SJCRH30 (cell line): ENCODE data around the gene COMMD7. TPM values are rescaled to one million over a fixed set of nuclear protein-coding genes. Genes with fewer than 3 reads are reported as not detected.

Source experiments
- DNase-seq, 2 experiments: peaks; one replicate each; pipeline ENCODE4 v3.0.0-alpha.2; 2015 to 2020
- H3K27ac ChIP-seq: fragments of 250-450 bp; sonication (Bioruptor Pico); 2 replicates; pipeline ENCODE4 v1.5.1; 2020; ENCODE audit warnings: mild to moderate bottlenecking, moderate library complexity
- H3K27me3 ChIP-seq: fragments of 250-450 bp; sonication (Bioruptor Pico); 2 replicates; pipeline ENCODE4 v1.5.1; 2020; ENCODE audit warnings: mild to moderate bottlenecking, moderate library complexity
- H3K36me3 ChIP-seq: fragments of 250-450 bp; sonication (Bioruptor Pico); 2 replicates; pipeline ENCODE4 v1.5.1; 2020; ENCODE audit warnings: mild to moderate bottlenecking, moderate library complexity
- H3K4me1 ChIP-seq: fragments of 250-450 bp; sonication (Bioruptor Pico); 2 replicates; pipeline ENCODE4 v1.5.1; 2020; ENCODE audit warnings: mild to moderate bottlenecking, moderate library complexity
- H3K4me3 ChIP-seq: fragments of 250-450 bp; sonication (Bioruptor Pico); 2 replicates; pipeline ENCODE4 v1.5.1; 2020; ENCODE audit warnings: mild to moderate bottlenecking, moderate library complexity
- H3K9me3 ChIP-seq: fragments of 250-450 bp; sonication (Bioruptor Pico); replicated peaks from 2 replicates; pipeline ENCODE4 v1.5.1; 2020; ENCODE audit warnings: mild to moderate bottlenecking, moderate library complexity
- total RNA-seq: library from RNA; depleted of rRNA; stranded (reverse); fragments of >200 nt; shearing (Covaris generic); gene quantifications from 2 replicates; pipeline ENCODE4 v1.2.3, GENCODE V29; 2014; rRNA removed

COMMD7 gene
- 18.8 and 19.8 TPM in 2 replicates for total RNA-seq

DNA sequence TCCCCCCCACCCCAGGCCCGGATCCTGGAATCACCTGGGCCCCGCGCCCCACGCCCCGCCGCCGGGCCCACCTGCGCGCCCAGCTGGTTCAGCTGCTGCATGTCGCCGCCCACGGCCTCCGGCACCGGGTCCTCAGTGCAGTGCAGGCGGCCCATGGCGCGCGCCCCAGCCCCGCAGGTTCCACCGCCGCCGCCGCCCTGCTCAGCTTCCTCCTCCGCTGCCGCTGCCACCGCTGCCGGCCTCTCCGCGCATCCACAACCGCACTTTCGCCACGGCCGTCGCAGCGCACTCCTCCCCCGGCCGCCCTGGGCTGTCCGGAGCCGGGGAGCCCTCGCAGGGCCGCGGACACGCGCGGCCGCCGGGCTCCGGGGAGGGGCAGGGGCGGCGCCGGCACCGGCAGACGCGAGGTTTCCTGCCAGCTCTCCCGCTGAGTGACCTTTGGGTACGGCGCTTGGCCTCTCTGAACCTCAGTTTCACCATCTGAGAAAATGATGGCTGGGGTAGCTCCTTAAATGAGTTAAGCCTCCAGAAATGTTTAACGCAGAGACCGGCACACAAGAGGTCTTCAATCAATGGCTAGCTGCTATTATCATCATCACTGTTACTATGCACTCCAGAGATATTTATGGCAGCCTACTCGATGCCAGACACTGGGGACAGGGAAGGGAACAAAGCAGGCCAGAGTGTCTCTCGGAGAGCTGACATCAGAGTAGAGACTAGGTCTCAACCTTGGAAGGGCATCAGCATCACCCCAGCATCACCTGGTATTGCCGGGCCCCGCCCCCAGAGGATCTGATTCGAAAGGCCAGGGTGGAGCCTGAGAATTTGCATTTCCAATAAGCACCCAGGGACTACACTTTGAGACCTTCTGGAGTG, at the start of gene COMMD7:
Gene COMMD7 (minus strand): TSS at position 231 of the 876 bp plus-strand sequence. CDS start 76 bp downstream, at position 155.
- Histone ChIP-seq H3K36me3 (no peaks in the 10 kb centered on the region), H3K4me1 (peaks cover 4% of the 10 kb centered on the region; the same call in 1 of the 2 replicates), H3K9me3 (no peaks in the 10 kb centered on the region), H3K27me3 (peaks cover 6% of the 10 kb centered on the region; the same call in 1 of the 2 replicates), H3K27ac (no peak within 1 kb of the TSS), H3K4me3 (peak within 1 kb of the TSS; percentile 64)
- peak; percentile 50 to 61 for DNase-seq

DNA sequence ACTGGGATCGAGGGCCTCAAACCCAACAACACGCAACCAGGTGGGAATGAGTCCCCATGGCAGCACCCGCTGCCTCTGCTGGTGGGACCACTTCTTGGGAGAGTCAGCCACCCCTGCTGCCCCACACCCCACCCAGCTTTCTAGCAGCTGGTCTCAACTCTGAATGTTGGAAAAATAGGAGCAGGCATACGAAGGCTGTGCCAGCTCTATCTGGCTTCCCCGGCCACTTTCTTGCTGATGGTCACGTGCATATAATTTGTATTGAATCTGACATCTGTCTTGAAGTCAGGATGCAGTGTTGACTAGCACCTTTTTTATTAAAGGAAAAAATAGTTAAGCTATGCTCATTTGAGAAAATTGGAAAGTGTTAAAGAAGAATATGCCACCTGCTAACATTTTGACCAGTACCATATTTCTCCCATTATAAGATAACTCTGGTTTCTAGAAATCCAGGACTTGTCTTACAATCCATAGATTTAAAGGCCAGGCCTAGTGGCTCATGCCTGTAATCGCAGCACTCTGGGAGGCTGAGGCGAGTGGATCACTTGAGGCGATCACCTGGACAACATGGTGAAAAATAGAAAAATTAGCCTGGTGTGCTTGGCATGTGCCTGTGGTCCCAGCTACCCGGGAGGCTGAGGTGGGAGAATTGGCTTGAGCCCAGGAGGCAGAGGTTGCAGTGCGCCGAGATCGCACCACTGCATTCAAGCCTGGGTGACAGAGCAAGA, 49.6 kb upstream of the COMMD7 start:
- Histone ChIP-seq H3K4me3 (no peak overlapping the region), H3K27ac (peak overlapping the region; percentile 31)
- DNase-seq: peak in 1 of 2 experiments; percentile 9

GRCh38 chr20:32792316-32792715, 49.0 kb upstream of the COMMD7 start:
- peaks cover 55% of the 10 kb centered on the region for H3K4me1 ChIP-seq
- H3K9me3 ChIP-seq: no peaks in the 10 kb centered on the region
- no peak overlapping the region for H3K4me3 ChIP-seq
- peak; percentile 98 for DNase-seq
- H3K27me3 ChIP-seq: no peaks in the 10 kb centered on the region
- no peaks in the 10 kb centered on the region; the same call in 1 of the 2 replicates for H3K36me3 ChIP-seq
- H3K27ac ChIP-seq: peak overlapping the region; percentile 41

More for the DNA sequence above, 49.6 kb upstream of the COMMD7 start:
- no peaks in the 10 kb centered on the region for H3K9me3 ChIP-seq
- H3K36me3 ChIP-seq: no peaks in the 10 kb centered on the region; the same call in 1 of the 2 replicates
- no peaks in the 10 kb centered on the region for H3K27me3 ChIP-seq
- peaks cover 61% of the 10 kb centered on the region for H3K4me1 ChIP-seq

DNA sequence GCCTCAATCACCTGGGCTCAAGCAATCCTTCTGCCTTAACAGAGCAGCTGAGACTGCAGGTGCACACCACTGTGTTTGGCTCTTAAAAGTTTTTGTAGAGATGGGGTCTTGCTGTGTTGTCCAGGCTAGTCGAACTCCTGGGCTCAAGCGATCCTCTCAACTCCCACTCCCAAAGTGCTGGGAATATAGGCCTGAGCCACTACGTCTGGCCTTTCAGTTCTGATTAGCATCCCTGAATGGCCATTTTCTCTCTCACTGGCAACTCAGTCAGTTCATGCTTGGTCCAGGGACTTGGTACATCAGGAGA, 47.4 kb upstream of the COMMD7 start:
- Histone ChIP-seq H3K4me1 (peaks cover 39% of the 10 kb centered on the region), H3K36me3 (peaks cover 2% of the 10 kb centered on the region), H3K27ac (no peak overlapping the region), H3K4me3 (no peak overlapping the region), H3K9me3 (no peaks in the 10 kb centered on the region), H3K27me3 (no peaks in the 10 kb centered on the region)
- DNase-seq: no peak

GRCh38 chr20:32789896-32790750, 46.9 kb upstream of the COMMD7 start:
- Histone ChIP-seq H3K4me1 (peaks cover 36% of the 10 kb centered on the region), H3K36me3 (peaks cover 2% of the 10 kb centered on the region), H3K9me3 (no peaks in the 10 kb centered on the region), H3K27me3 (no peaks in the 10 kb centered on the region), H3K27ac (no peak overlapping the region), H3K4me3 (no peak overlapping the region)
- peak; percentile 86 to 92 for DNase-seq

DNA sequence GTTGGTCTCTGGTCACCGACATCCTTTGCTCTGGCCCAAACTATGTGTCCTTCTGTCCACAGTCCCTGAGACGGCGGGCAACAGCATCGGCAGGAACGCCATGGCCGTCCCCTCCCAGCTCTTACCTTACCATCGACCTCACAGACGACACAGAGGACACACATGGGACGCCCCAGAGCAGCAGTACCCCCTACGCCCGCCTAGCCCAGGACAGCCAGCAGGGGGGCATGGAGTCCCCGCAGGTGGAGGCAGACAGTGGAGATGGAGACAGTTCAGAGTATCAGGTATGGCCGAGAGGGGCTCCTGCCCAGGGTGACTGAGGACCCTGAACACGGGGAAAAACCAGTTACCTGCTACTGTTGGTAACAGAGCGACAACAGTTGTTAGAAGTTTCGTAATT, 43.9 kb upstream of the COMMD7 start:
- H3K27me3 ChIP-seq: no peaks in the 10 kb centered on the region
- H3K9me3 ChIP-seq: no peaks in the 10 kb centered on the region
- H3K36me3 ChIP-seq: peaks cover 10% of the 10 kb centered on the region
- no peak for DNase-seq
- H3K27ac ChIP-seq: no peak overlapping the region
- H3K4me1 ChIP-seq: peaks cover 13% of the 10 kb centered on the region
- no peak overlapping the region for H3K4me3 ChIP-seq

- no peaks in the 10 kb centered on the region for H3K27me3 ChIP-seq
- no peak overlapping the region for H3K27ac ChIP-seq
- H3K9me3 ChIP-seq: no peaks in the 10 kb centered on the region
- H3K4me1 ChIP-seq: peaks cover 4% of the 10 kb centered on the region; the same call in 1 of the 2 replicates
- peaks cover 10% of the 10 kb centered on the region for H3K36me3 ChIP-seq
- H3K4me3 ChIP-seq: no peak overlapping the region
- no peak for DNase-seq
Observed at GRCh38 chr20:32786059-32786760, 42.9 kb upstream of the COMMD7 start.

GRCh38 chr20:32784369-32785080, 41.3 kb upstream of the COMMD7 start:
- Histone ChIP-seq H3K9me3 (no peaks in the 10 kb centered on the region), H3K4me3 (no peak overlapping the region), H3K27me3 (no peaks in the 10 kb centered on the region), H3K36me3 (peaks cover 10% of the 10 kb centered on the region; the same call in 1 of the 2 replicates), H3K4me1 (no peaks in the 10 kb centered on the region), H3K27ac (no peak overlapping the region)
- no peak for DNase-seq

GRCh38 chr20:32780749-32781655, 37.7 kb upstream of the COMMD7 start:
- no peaks in the 10 kb centered on the region for H3K9me3 ChIP-seq
- peaks cover 5% of the 10 kb centered on the region for H3K4me1 ChIP-seq
- DNase-seq: no peak

DNA sequence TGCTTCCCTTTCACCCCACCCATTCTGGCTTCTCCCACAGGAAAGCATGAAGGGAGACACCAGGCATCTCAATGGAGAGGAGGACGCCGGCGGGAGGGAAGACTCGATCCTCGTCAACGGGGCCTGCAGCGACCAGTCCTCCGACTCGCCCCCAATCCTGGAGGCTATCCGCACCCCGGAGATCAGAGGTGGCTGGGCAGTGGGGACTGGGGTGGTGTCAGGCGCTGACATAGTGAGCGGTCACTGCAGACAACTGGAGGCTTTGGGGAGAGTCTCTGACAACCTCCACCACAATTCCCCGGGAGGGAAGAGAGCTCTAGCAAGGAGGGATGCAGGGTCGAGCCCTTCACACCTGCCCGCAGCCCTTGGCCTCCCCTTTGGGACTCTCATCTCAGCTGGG, 37.0 kb upstream of the COMMD7 start:
- no peak overlapping the region for H3K27ac ChIP-seq
- no peak overlapping the region for H3K4me3 ChIP-seq
- H3K27me3 ChIP-seq: no peaks in the 10 kb centered on the region
- H3K9me3 ChIP-seq: no peaks in the 10 kb centered on the region
- DNase-seq: no peak
- H3K36me3 ChIP-seq: 0 out of 2 replicates have a peak, but pooled peaks cover 7% of the 10 kb centered on the region
- H3K4me1 ChIP-seq: peaks cover 5% of the 10 kb centered on the region

More at GRCh38 chr20:32780749-32781655, 37.7 kb upstream of the COMMD7 start:
- Histone ChIP-seq H3K27ac (no peak overlapping the region), H3K36me3 (0 out of 2 replicates have a peak, but pooled peaks cover 7% of the 10 kb centered on the region), H3K27me3 (no peaks in the 10 kb centered on the region), H3K4me3 (no peak overlapping the region)

DNA sequence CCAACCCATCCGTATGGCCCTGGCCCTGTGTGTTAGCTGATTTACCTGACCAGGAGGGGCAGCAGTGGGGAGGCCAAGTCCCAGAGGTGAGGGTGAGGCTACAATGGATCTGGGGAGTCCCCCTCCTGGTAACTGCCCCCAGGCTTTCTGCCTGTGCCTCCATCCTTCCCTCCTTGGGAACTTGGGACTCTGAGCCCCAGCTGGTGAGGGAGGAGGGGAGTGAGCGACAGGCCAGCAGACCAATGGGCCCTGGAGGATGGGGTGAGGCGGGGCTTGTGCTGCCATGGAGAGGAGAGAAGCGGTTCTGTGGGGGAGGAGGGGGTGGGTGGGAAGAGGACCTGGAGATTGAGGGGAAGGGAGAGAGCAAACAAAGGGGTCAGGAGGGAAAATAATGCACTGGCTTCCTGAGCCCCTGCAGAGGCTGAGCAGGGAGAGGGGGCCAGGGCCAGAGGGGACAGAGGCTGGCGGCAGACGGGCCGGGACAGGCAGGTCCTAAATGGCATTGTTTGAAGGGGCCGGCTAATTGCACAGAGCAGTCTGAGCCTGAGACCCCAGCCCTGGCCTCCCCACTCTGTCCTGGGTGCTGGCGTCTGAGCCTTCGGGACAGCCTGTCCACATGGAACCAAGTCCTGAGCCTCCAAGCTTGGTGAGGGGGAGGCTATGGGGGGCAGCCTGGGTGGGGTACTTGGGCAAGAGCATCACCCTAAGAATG, 36.4 kb upstream of the COMMD7 start:
- Histone ChIP-seq H3K27ac (no peak overlapping the region), H3K9me3 (no peaks in the 10 kb centered on the region), H3K4me1 (peaks cover 5% of the 10 kb centered on the region), H3K36me3 (0 out of 2 replicates have a peak, but pooled peaks cover 4% of the 10 kb centered on the region), H3K27me3 (no peaks in the 10 kb centered on the region), H3K4me3 (no peak overlapping the region)
- DNase-seq: no peak
